Measurements from ENCODE around the gene HES4.

HES4 gene, protein sequence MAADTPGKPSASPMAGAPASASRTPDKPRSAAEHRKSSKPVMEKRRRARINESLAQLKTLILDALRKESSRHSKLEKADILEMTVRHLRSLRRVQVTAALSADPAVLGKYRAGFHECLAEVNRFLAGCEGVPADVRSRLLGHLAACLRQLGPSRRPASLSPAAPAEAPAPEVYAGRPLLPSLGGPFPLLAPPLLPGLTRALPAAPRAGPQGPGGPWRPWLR

DNA sequence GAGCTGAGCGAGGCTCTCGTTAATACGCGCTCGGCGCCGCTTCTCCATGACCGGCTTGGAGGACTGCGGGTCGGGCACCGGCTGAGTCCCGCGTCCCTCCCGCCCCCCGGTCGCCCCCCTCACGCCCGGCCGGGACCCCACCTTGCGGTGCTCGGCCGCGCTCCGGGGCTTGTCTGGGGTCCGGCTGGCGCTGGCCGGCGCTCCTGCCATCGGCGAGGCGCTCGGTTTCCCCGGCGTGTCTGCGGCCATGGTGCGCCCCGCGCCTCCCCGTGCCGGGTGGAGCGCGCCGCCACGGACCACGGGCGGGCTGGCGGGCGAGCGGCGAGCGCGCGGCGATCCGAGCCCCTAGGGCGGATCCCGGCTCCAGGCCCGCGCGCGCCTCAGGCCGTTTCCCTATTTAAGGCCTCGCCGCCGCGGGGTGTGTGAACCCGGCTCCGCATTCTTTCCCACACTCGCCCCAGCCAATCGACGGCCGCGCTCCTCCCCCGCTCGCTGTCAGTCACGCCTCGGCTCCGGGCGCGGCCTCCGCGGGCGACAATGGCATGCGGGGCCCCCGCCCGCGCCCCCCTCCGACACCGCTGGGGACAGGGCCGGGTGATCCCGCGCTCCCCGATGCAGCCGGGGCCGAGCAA lies at the start of gene HES4:
HES4 (minus strand) TSS at position 373 of the 632 bp plus-strand sequence; CDS start at position 249, 124 bp downstream.
- Histone ChIP-seq H3K27ac (ENCODE audit: low read length) (peak within 1 kb of the TSS; percentile 97), H3K27me3 (ENCODE audit: control insufficient read depth in 1 of 2, insufficient read depth in 2 of 2, low read length in 2 of 2) (peaks cover 2% of the 10 kb centered on the region in 2 donors), H3K4me1 (ENCODE audit: control insufficient read depth, insufficient read depth, low read length) (peaks cover 32% of the 10 kb centered on the region), H3K9me3 (ENCODE audit: control insufficient read depth in 2 of 2, low read length in 2 of 2) (no peaks in the 10 kb centered on the region), H3K4me3 (ENCODE audit: low read length in 2 of 2) (peak within 1 kb of the TSS; percentile 65 to 78), H3K36me3 (ENCODE audit: control insufficient read depth in 2 of 2, insufficient read depth in 2 of 2, low read length in 2 of 2) (no peaks in the 10 kb centered on the region), H3K9ac (ENCODE audit: low read length in 2 of 2) (peak within 1 kb of the TSS; percentile 79 to 88)

GRCh38 chr1:1048765-1049164 lies 48.9 kb upstream of the HES4 start:
- Histone ChIP-seq H3K27me3 (ENCODE audit: control insufficient read depth in 1 of 2, insufficient read depth in 2 of 2, low read length in 2 of 2) (no peaks in the 10 kb centered on the region), H3K27ac (ENCODE audit: low read length) (no peak overlapping the region), H3K9me3 (ENCODE audit: control insufficient read depth in 2 of 2, low read length in 2 of 2) (no peaks in the 10 kb centered on the region), H3K4me1 (ENCODE audit: control insufficient read depth, insufficient read depth, low read length) (no peaks in the 10 kb centered on the region), H3K9ac (ENCODE audit: low read length in 2 of 2) (no peak overlapping the region), H3K4me3 (ENCODE audit: low read length in 2 of 2) (no peak overlapping the region), H3K36me3 (ENCODE audit: control insufficient read depth in 2 of 2, insufficient read depth in 2 of 2, low read length in 2 of 2) (no peaks in the 10 kb centered on the region)

- no peaks in the 10 kb centered on the region for H3K36me3 ChIP-seq (ENCODE audit: control insufficient read depth in 2 of 2, insufficient read depth in 2 of 2, low read length in 2 of 2)
- H3K9ac ChIP-seq (ENCODE audit: low read length in 2 of 2) = no peak overlapping the region
- H3K27ac ChIP-seq (ENCODE audit: low read length) = no peak overlapping the region
- no peaks in the 10 kb centered on the region for H3K9me3 ChIP-seq (ENCODE audit: control insufficient read depth in 2 of 2, low read length in 2 of 2)
- no peak overlapping the region for H3K4me3 ChIP-seq (ENCODE audit: low read length in 2 of 2)
- H3K4me1 ChIP-seq (ENCODE audit: control insufficient read depth, insufficient read depth, low read length) = no peaks in the 10 kb centered on the region
- H3K27me3 ChIP-seq (ENCODE audit: control insufficient read depth in 1 of 2, insufficient read depth in 2 of 2, low read length in 2 of 2) = no peaks in the 10 kb centered on the region
Observed at GRCh38 chr1:1047963-1048362, 48.1 kb upstream of the HES4 start.

- H3K4me1 ChIP-seq (ENCODE audit: control insufficient read depth, insufficient read depth, low read length) = no peaks in the 10 kb centered on the region
- no peak overlapping the region for H3K27ac ChIP-seq (ENCODE audit: low read length)
- H3K27me3 ChIP-seq (ENCODE audit: control insufficient read depth in 1 of 2, insufficient read depth in 2 of 2, low read length in 2 of 2) = no peaks in the 10 kb centered on the region
- H3K36me3 ChIP-seq (ENCODE audit: control insufficient read depth in 2 of 2, insufficient read depth in 2 of 2, low read length in 2 of 2) = no peaks in the 10 kb centered on the region
- H3K9ac ChIP-seq (ENCODE audit: low read length in 2 of 2) = no peak overlapping the region
- H3K4me3 ChIP-seq (ENCODE audit: low read length in 2 of 2) = no peak overlapping the region
- no peaks in the 10 kb centered on the region for H3K9me3 ChIP-seq (ENCODE audit: control insufficient read depth in 2 of 2, low read length in 2 of 2)
Observed at GRCh38 chr1:1047407-1047806, 47.5 kb upstream of the HES4 start.

DNA sequence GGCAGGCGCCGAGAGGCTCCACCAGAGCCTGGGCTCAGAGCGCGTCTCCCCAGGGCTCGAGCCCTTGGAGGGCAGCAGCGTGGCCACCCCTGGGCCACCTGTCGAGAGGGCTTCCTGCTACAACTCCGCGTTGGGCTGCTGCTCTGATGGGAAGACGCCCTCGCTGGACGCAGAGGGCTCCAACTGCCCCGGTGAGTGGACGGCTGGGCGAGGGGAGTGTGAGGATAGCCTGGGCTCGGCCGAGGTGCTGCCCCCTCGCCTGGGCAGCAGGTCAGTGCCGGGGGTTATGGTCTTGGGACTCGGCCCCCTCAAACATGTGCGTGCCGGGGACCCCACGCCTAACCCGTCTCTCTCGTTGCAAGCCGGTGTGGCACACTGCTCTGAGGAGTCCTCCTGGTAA lies 46.9 kb upstream of the HES4 start:
- no peak overlapping the region for H3K9ac ChIP-seq (ENCODE audit: low read length in 2 of 2)
- H3K27ac ChIP-seq (ENCODE audit: low read length) = no peak overlapping the region
- H3K27me3 ChIP-seq (ENCODE audit: control insufficient read depth in 1 of 2, insufficient read depth in 2 of 2, low read length in 2 of 2) = no peaks in the 10 kb centered on the region
- H3K4me1 ChIP-seq (ENCODE audit: control insufficient read depth, insufficient read depth, low read length) = no peaks in the 10 kb centered on the region
- no peak overlapping the region for H3K4me3 ChIP-seq (ENCODE audit: low read length in 2 of 2)
- H3K9me3 ChIP-seq (ENCODE audit: control insufficient read depth in 2 of 2, low read length in 2 of 2) = no peaks in the 10 kb centered on the region
- H3K36me3 ChIP-seq (ENCODE audit: control insufficient read depth in 2 of 2, insufficient read depth in 2 of 2, low read length in 2 of 2) = no peaks in the 10 kb centered on the region

DNA sequence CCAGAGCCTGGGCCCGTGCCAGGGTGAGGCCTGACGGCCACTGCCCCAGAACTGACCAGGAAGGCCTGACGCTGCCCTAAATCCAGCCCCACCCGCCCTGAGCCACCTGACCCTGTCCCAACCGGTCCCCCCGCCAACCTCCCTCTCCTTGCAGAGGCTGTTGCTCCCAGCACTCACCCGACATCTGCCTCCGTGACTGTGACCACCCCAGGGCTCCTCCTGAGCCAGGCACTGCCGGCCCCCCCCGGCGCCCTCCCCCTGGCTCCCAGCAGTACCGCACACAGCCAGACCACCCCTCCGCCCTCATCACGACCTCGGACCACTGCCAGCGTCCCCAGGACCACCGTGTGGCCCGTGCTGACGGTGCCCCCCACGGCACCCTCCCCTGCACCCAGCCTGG lies 46.3 kb upstream of the HES4 start:
- H3K9me3 ChIP-seq (ENCODE audit: control insufficient read depth in 2 of 2, low read length in 2 of 2) = no peaks in the 10 kb centered on the region
- H3K4me3 ChIP-seq (ENCODE audit: low read length in 2 of 2) = no peak overlapping the region
- H3K27me3 ChIP-seq (ENCODE audit: control insufficient read depth in 1 of 2, insufficient read depth in 2 of 2, low read length in 2 of 2) = no peaks in the 10 kb centered on the region
- H3K9ac ChIP-seq (ENCODE audit: low read length in 2 of 2) = no peak overlapping the region
- no peaks in the 10 kb centered on the region for H3K4me1 ChIP-seq (ENCODE audit: control insufficient read depth, insufficient read depth, low read length)
- H3K27ac ChIP-seq (ENCODE audit: low read length) = no peak overlapping the region
- no peaks in the 10 kb centered on the region for H3K36me3 ChIP-seq (ENCODE audit: control insufficient read depth in 2 of 2, insufficient read depth in 2 of 2, low read length in 2 of 2)

DNA sequence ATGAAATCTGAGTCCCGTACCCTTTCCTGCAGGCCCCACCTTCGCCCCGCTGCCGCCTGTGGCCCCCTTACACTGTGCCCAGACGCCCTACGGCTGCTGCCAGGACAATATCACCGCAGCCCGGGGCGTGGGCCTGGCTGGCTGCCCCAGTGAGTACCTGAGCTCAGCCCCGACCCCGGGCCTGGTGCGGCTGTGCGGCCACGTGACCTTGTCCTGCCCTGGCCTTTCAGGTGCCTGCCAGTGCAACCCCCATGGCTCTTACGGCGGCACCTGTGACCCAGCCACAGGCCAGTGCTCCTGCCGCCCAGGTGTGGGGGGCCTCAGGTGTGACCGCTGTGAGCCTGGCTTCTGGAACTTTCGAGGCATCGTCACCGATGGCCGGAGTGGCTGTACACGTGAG lies 45.2 kb upstream of the HES4 start:
- H3K4me3 ChIP-seq (ENCODE audit: low read length in 2 of 2) = no peak overlapping the region
- no peaks in the 10 kb centered on the region for H3K36me3 ChIP-seq (ENCODE audit: control insufficient read depth in 2 of 2, insufficient read depth in 2 of 2, low read length in 2 of 2)
- no peak overlapping the region for H3K27ac ChIP-seq (ENCODE audit: low read length)
- H3K9ac ChIP-seq (ENCODE audit: low read length in 2 of 2) = no peak overlapping the region
- no peaks in the 10 kb centered on the region for H3K27me3 ChIP-seq (ENCODE audit: control insufficient read depth in 1 of 2, insufficient read depth in 2 of 2, low read length in 2 of 2)
- peaks cover 5% of the 10 kb centered on the region for H3K4me1 ChIP-seq (ENCODE audit: control insufficient read depth, insufficient read depth, low read length)
- no peaks in the 10 kb centered on the region for H3K9me3 ChIP-seq (ENCODE audit: control insufficient read depth in 2 of 2, low read length in 2 of 2)

DNA sequence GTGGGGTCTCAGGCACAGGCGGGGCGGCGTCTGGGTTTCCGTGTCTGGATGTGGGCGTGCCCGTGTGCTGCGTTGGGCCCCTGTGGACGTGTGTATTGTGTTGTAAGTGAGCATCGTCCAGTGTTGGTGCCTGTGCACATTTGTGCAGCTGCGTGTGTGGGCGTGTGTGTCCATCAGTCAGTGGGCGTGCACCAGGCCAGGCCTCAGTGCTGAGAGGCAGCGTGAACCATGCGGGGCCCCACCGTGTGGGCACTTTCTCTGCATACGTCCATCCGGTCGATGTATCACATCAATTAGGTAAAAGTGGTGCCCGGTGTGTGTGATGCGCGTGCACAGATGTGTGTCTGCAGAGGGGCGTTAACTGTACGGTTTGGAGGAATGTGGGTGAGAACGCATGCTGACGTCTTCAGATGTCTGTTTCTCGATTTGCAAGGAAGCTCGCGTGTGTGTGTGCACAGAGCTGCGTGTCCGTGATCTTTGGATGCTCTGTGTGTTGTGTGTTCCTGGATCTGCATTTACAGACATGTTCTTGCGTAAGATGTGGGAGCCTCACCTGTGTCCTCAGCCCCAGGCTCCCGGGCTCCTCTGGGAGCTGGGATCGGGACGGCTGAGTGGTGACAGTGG lies 44.7 kb upstream of the HES4 start:
- Histone ChIP-seq H3K36me3 (ENCODE audit: control insufficient read depth in 2 of 2, insufficient read depth in 2 of 2, low read length in 2 of 2) (no peaks in the 10 kb centered on the region), H3K4me1 (ENCODE audit: control insufficient read depth, insufficient read depth, low read length) (peaks cover 11% of the 10 kb centered on the region), H3K4me3 (ENCODE audit: low read length in 2 of 2) (no peak overlapping the region), H3K9me3 (ENCODE audit: control insufficient read depth in 2 of 2, low read length in 2 of 2) (no peaks in the 10 kb centered on the region), H3K27me3 (ENCODE audit: control insufficient read depth in 1 of 2, insufficient read depth in 2 of 2, low read length in 2 of 2) (no peaks in the 10 kb centered on the region), H3K27ac (ENCODE audit: low read length) (no peak overlapping the region), H3K9ac (ENCODE audit: low read length in 2 of 2) (no peak overlapping the region)

GRCh38 chr1:1043921-1044320 lies 44.0 kb upstream of the HES4 start:
- H3K36me3 ChIP-seq (ENCODE audit: control insufficient read depth in 2 of 2, insufficient read depth in 2 of 2, low read length in 2 of 2) = no peaks in the 10 kb centered on the region
- no peak overlapping the region for H3K9ac ChIP-seq (ENCODE audit: low read length in 2 of 2)
- H3K4me3 ChIP-seq (ENCODE audit: low read length in 2 of 2) = no peak overlapping the region
- no peaks in the 10 kb centered on the region for H3K9me3 ChIP-seq (ENCODE audit: control insufficient read depth in 2 of 2, low read length in 2 of 2)
- H3K4me1 ChIP-seq (ENCODE audit: control insufficient read depth, insufficient read depth, low read length) = peaks cover 11% of the 10 kb centered on the region
- H3K27ac ChIP-seq (ENCODE audit: low read length) = no peak overlapping the region
- H3K27me3 ChIP-seq (ENCODE audit: control insufficient read depth in 1 of 2, insufficient read depth in 2 of 2, low read length in 2 of 2) = no peaks in the 10 kb centered on the region

DNA sequence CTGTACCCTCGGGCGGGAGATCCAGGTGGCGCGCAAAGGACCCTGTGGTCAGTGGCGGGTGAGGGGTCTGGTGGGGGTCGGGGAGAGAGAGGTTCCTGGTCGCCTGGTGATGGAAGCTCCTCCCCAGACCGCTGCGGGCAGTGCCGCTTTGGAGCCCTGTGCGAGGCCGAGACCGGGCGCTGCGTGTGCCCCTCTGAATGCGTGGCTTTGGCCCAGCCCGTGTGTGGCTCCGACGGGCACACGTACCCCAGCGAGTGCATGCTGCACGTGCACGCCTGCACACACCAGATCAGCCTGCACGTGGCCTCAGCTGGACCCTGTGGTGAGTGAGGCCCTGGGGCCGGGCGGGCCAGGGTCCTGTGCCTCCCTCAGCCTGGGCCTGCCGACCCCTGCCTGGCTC lies 43.5 kb upstream of the HES4 start:
- Histone ChIP-seq H3K27me3 (ENCODE audit: control insufficient read depth in 1 of 2, insufficient read depth in 2 of 2, low read length in 2 of 2) (no peaks in the 10 kb centered on the region), H3K9me3 (ENCODE audit: control insufficient read depth in 2 of 2, low read length in 2 of 2) (no peaks in the 10 kb centered on the region), H3K4me3 (ENCODE audit: low read length in 2 of 2) (no peak overlapping the region), H3K4me1 (ENCODE audit: control insufficient read depth, insufficient read depth, low read length) (peaks cover 11% of the 10 kb centered on the region), H3K36me3 (ENCODE audit: control insufficient read depth in 2 of 2, insufficient read depth in 2 of 2, low read length in 2 of 2) (no peaks in the 10 kb centered on the region), H3K27ac (ENCODE audit: low read length) (no peak overlapping the region), H3K9ac (ENCODE audit: low read length in 2 of 2) (no peak overlapping the region)

GRCh38 chr1:1042835-1043234 lies 42.9 kb upstream of the HES4 start:
- Histone ChIP-seq H3K4me3 (ENCODE audit: low read length in 2 of 2) (no peak overlapping the region), H3K9me3 (ENCODE audit: control insufficient read depth in 2 of 2, low read length in 2 of 2) (no peaks in the 10 kb centered on the region), H3K27me3 (ENCODE audit: control insufficient read depth in 1 of 2, insufficient read depth in 2 of 2, low read length in 2 of 2) (peaks cover 0 to 2% of the 10 kb centered on the region in 2 donors), H3K9ac (ENCODE audit: low read length in 2 of 2) (no peak overlapping the region), H3K36me3 (ENCODE audit: control insufficient read depth in 2 of 2, insufficient read depth in 2 of 2, low read length in 2 of 2) (no peaks in the 10 kb centered on the region), H3K4me1 (ENCODE audit: control insufficient read depth, insufficient read depth, low read length) (peaks cover 13% of the 10 kb centered on the region), H3K27ac (ENCODE audit: low read length) (no peak overlapping the region)

Measured in stomach smooth muscle (tissue), 2 donors.